Hindlimb muscle (tissue), 1 donor: ENCODE data around the gene PTPN4. TPM values are rescaled to one million over a fixed set of nuclear protein-coding genes. Genes with fewer than 3 reads are reported as not detected.

ENCODE experiments used
- DNase-seq: peaks from one replicate; pipeline ENCODE4 v3.0.0-alpha.2; 2013
- polyA plus RNA-seq: library from polyadenylated mRNA; unstranded; fragments of 120-200 nt; gene quantifications from one replicate; pipeline ENCODE4 v1.2.1, GENCODE V29; 2013; ENCODE audit not compliant: insufficient read length

PTPN4 gene
- polyA plus RNA-seq, 1 donor, result 16.4 TPM

- DNase-seq, result no peak
Observed at GRCh38 chr2:119810049-119810630, 50.4 kb downstream of the PTPN4 start.

DNA sequence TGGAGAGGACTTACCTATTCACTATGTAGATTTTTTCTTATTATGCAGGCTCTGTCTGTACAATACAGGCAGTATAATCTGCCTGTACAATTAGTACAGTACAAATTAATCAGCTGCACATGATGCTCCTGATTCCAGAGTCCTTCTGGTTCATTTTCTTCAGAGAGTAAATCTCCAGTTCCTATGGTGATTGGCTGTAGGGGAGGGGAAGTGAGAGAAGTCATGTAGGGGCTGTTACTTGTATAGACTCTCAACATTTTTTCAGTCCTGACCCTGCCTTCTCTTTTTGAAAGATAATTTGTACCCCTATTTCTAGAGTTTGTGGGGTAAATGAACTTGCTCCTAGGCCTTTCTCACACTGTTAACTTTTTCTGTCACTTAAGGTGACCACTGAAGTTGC, 54.5 kb downstream of the PTPN4 start:
- no peak for DNase-seq

DNA sequence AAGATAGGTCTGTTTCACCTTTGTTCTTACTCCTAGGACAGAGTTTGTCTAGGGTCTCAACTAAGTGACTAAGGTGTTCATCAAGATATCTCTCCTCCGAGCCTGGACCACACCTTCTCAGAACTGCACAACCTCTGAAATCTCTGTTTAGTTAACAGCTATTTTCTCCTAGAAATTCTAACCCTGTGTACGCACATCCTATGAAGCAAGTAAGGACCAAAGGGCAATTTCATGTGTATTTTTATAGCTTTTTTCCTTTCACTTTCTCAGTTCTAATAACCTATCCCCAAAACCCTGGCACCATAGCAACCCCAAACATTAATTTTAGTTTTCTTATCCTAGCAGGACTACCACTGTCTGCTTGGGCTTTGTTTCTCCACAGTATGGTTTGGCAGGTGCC, 59.1 kb downstream of the PTPN4 start:
- no peak for DNase-seq

DNA sequence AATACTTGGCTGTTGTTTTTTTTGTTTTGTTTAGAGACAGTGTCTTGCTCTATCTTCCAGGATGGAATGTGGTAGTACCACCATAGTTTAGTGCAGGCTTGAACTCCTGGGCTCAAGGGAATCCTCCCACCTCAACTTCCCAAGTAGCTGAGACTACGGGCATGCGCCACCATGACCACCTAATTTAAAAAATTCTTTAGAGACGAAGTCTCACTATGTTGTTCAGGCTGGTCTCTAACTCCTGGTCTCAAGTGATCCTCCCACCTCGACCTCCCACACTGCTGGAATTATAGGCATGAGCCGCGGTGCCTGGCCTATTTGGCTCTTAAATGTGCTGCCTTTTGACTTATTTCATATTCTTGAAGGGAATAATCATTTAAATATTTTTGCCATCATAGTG, 60.1 kb downstream of the PTPN4 start:
- DNase-seq, result no peak

DNA sequence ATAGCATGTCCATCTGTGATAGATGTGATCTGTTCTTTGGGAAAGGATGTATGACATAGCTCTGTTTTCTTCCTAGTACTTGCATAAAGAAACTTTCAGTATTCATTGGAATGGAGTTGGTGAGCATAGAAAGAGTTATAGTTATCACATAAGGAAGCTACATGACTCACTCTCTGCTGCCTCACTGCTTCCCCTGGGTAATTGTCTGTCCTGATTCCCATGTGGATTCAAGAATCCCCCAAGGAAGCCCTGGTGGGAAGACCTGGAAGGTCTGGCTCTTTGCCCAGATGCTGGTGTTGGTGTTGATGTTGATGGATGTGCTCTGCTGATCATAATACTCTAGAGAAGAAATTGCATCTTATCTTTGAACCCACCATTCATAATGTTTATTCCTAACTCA, 60.6 kb downstream of the PTPN4 start:
- DNase-seq, result no peak

GRCh38 chr2:119821266-119821665, 61.5 kb downstream of the PTPN4 start:
- no peak for DNase-seq

DNA sequence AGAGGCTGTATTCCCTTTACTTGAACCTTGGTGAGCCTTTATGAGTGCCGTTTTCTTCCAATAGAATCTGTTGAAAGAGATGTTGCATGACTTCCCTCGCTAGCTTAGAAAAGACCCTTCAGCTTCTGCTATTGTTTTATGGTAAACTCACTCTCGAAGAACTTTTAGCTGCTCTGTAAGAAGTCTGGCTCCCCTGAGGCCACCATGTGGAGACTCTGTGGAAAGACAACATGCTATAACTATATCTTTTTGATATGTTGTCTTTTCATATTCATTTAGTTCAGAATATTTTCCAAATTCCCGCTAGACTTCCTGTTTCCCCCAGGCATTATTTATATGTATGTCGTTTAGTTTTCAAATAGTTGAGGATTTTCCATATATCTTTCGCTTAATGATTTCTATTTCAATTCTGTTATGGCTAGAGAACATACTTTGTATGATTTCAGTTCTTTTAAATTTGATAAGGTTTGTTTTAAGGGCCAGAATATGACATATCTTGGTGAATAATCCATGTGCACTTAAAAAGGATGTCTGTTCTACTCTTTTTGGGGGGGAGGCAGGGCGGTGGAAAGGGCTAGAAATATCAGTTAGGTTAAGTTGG, 64.1 kb downstream of the PTPN4 start:
- peak; percentile 27 for DNase-seq

DNA sequence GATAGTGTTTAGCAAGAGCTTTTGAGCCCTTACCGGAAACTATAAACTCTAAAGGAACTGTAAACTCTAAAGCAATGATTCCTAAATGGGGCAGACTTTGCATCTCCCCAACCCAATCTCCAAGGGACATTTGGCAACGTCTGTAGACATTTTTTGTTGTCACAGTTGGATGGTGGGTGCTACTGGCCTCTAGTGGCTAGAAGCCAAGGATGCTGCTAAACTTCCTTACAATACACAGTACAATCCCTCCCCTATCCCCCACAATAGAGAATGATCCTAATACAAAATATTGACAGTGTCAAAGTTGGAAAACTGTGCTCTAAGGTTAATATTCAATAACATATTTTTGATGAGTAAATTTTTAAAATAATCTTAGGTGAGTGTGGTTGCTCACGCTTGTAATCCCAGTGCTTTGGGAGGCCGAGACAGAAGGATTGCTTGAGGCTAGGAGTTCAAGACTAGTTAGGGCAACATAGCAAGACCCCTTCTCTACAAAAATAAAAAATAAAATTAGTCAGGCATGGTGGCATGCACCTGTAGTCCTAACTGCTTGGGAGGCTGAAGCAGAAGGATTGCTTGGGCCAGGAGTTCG, 66.7 kb downstream of the PTPN4 start:
- no peak for DNase-seq

DNA sequence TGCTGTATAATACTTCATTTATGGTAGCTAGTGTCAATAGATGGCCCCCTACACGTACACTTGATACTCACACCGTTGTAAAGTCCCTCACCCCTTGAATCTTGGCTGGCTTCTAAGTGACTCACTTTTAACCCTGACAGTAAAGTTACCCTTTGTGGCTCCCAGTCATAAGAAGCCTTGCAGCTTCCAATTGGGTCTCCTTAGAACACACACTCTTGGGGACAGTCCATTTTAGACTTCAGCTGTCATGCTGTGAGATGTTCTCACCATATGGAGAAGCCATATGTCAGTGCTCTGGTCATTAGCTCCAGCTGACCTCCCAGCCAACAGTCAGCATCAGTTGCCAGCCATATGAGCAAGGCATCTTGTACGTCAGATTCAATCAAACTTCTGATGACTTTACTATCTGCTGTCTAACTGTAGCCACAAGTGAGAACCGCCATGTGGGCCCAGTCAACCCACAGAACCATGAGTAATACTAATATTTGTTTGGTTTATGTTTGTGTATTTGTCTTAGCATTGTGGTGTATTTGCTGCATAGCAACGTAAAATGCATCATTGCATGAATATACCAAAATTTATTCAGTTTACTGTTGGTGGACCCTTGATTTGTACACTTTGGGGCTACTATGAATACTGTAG, 68.3 kb downstream of the PTPN4 start:
- no peak for DNase-seq

GRCh38 chr2:119836455-119837142, 76.9 kb downstream of the PTPN4 start:
- no peak for DNase-seq

DNA sequence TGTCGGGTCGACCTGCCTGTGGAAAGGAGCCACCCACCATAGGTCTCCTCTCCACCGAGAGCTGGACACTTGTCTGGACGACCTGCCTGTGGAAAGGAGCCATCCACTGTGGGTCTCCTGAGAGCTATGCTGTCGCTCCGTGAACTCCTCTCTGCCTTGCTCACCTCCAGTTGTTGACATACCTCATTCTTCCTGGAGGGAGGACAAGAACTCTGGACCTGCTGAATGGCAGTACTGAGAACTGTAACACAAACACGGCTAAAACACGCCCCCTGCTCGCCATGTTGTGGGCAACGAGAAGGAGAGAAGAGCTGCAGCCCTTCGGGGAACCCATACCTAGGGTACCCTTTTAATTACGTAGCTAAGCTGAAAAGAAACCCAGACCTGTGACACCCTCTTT, 77.6 kb downstream of the PTPN4 start:
- no peak for DNase-seq

DNA sequence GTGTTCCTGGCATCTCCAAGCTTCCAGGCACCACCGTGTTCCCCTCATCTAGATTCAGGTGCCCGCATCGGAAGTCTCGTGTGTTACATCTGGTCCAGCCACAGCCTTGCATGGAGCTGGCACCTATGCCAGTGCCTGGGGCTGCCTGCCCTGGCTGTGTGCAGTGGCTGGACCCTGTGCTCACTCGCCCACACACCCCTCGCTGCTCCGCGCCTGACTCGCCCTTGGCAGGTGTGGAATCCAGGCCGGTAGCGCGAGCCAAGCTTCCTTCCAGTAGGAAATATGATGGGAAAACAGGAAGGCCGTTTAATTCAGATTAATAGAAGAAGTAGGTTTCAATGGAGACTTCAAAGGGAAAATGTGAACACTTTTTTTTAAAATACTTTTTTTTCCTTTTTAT, 78.0 kb downstream of the PTPN4 start:
- DNase-seq, result no peak

- no peak for DNase-seq
Observed at GRCh38 chr2:119838179-119838578, 78.5 kb downstream of the PTPN4 start.

DNA sequence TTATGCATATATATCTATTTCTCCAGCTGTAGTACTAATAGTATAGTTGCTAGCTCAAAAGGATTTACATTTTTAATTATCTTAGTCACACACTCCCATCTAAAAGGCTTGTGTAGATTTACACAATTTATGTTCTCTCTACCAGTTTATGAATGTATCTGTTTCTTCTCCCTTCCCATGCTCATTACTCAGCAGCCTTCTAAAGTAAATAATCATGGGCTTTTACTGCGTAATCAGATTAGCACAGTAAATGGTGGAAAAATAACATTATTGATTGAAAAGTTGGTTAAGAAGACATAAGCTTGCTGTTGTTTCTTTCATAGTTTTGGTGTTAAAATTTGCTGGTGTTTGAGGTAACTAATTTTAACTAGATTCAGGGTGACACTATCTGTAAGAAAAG, 81.8 kb downstream of the PTPN4 start:
- no peak for DNase-seq

- no peak for DNase-seq
Observed at GRCh38 chr2:119846021-119846420, 86.3 kb downstream of the PTPN4 start.

GRCh38 chr2:119849838-119850565, 90.3 kb downstream of the PTPN4 start:
- DNase-seq, result no peak

- no peak for DNase-seq
Observed at GRCh38 chr2:119852214-119852613, 92.5 kb downstream of the PTPN4 start.

DNA sequence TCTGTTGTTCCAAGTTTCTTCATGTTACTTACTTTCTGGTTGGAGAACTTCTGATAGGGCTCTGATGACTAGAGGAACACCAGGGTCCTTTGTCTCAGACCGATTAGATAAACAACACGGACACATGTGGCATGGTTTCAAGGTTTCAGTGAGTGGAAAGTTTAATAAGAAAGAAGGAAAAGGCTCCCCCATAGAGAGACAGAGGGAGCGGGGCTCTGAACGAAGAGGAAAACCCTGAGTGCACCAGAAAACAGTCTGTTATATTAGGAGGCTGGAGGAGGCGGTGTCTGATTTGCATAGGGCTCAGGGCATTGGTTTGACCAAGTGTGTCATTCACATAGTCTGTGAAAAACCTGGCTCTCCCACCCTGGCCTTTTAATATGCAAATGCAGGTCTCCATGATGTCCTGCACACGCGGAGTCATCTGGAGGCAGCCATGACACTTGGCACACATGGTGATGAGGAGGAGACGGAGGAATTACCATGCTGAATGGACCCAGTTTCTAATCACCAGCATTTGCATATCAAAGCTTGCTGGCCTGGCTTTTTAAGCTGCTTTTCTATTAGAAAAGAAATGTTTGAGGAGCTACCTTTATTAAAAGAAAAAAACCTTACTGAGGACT, 94.2 kb downstream of the PTPN4 start:
- DNase-seq, result no peak

DNA sequence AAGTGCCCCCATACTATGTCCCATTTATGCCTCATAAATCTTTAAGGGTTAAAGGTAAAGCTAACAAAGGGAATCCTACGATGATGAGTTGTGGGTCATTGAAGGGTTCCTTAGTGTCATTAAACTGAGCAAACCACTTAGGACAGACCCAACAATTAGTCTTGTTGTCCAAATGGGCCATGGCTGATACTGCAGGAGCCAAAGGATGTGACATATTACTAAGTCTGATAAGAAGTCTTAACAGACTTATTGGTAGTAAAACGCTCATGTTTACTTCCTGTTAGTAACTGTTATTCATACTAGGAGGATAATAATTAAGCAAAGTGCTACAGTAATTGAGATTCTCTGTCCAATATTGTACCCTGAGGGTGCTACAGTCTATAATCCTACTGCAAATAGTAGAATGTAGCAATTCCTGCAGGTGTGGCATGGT, 96.8 kb downstream of the PTPN4 start:
- DNase-seq, result no peak

DNA sequence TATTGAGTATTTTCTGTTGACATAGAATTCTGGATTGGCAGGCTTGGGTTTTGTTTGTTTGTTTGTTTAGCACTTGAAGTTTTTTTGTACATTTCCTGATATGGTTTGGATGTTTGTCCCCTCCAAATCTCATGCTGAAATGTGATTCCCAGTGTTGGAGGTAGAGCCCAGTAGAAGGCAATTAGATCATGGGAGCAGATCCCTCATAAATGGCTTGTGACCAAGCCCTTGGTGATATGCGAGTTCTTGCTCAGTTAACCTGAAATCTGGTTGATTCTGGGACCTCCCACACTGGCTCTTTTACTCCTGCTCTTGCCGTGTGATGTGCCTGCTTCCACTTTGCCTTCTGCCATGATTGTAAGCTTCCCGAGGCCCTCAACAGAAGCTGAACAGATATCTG, 98.0 kb downstream of the PTPN4 start:
- no peak for DNase-seq

DNA sequence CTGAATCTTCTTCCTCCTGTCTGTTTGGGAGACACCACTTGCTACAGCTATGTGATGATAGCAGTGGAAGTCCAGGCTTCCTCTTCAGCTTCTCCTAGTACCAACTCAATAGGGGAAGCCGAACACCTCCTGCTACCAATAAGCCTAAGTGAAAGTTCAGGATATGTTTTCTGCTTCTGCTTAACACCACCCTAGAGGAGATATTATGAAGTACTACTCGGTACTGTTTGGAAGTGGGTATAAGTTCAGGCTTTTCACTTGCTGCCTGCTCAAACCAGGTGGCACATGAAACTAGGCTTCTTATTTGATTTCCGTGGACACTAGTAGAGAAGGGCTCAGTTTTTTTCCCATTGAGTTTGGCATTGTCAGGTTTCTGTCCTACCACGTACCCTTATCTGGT, 99.8 kb downstream of the PTPN4 start:
- DNase-seq, result no peak

- DNase-seq, result no peak
Observed at GRCh38 chr2:119860924-119861323, 101.2 kb downstream of the PTPN4 start.
